Naive thymus-derived CD4-positive, alpha-beta T cell (primary cell): ENCODE data around the gene EFCAB14. TPM values are rescaled to one million over a fixed set of nuclear protein-coding genes. Genes with fewer than 3 reads are reported as not detected.
"Not testable (repeated sequence)": the region's sequence is repeated elsewhere in the genome, so short reads cannot be mapped to it uniquely, and the experiment has no call there.

Experiments used
- ATAC-seq: fragments of 150-1000 bp; cut with Tn5 transposase; 2 replicates; pipeline ENCODE4 v1.10.0; 2021; ENCODE audit warnings: mild to moderate bottlenecking, moderate library complexity
- CTCF ChIA-PET: fragments of 350-600 bp; sonication (Branson Sonifier 250); formaldehyde crosslinking; loops from one replicate; lab custom pipeline; 2021; ENCODE audit warnings: antibody characterized with exemption; lab: Charles Lee
- POLR2A ChIA-PET: fragments of 350-600 bp; sonication (Branson Sonifier 250); formaldehyde crosslinking; loops from one replicate; lab custom pipeline; 2021; ENCODE audit warnings: antibody characterized with exemption, inconsistent platforms; lab: Charles Lee
- DNase-seq, 9 donors: peaks; one replicate each; pipeline versions ENCODE4 v3.0.0 to v3.0.0-alpha.2; 2020 to 2022; ENCODE audit warnings: mixed read lengths in 1 of 9
- H3K27ac ChIP-seq: one replicate; pipeline ENCODE4 v1.7.0; 2013; ENCODE audit warnings: mild to moderate bottlenecking, low read depth, low read length, moderate library complexity
- H3K27me3 ChIP-seq, 2 donors: one replicate each; pipeline ENCODE4 v1.7.0; 2013; ENCODE audit warnings: low read length in 2 of 2, mild to moderate bottlenecking in 2 of 2, moderate library complexity in 2 of 2; ENCODE audit not compliant: control insufficient read depth in 2 of 2, insufficient read depth in 2 of 2
- H3K36me3 ChIP-seq, 3 experiments: 1 replicate in 2 of 3; 2 replicates in 1 of 3; pipeline ENCODE4 v1.7.0; 2013; ENCODE audit warnings: low read length in 3 of 3, mild to moderate bottlenecking in 3 of 3, moderate library complexity in 1 of 3; ENCODE audit not compliant: insufficient read depth in 3 of 3, control insufficient read depth in 2 of 3
- H3K4me1 ChIP-seq, 2 donors: one replicate each; pipeline ENCODE4 v1.7.0; 2013; ENCODE audit warnings: low read length in 2 of 2, mild to moderate bottlenecking in 2 of 2, moderate library complexity in 1 of 2; ENCODE audit not compliant: control insufficient read depth in 2 of 2, insufficient read depth in 2 of 2
- H3K4me3 ChIP-seq: 2 replicates; pipeline ENCODE4 v1.7.0; 2013; ENCODE audit warnings: mild to moderate bottlenecking, low read length
- H3K9me3 ChIP-seq, 3 experiments: 1 replicate in 2 of 3; 2 replicates in 1 of 3; pipeline ENCODE4 v1.7.0; 2013; ENCODE audit warnings: low read length in 3 of 3; ENCODE audit not compliant: control insufficient read depth in 2 of 3
- H3K27ac Mint-ChIP-seq, 9 donors: one replicate each; pipeline ENCODE4 v1.8.0; 2020 to 2022; ENCODE audit warnings: mixed read lengths in 9 of 9, mild to moderate bottlenecking in 8 of 9, moderate library complexity in 5 of 9, inconsistent platforms in 2 of 9
- H3K27me3 Mint-ChIP-seq, 5 donors: one replicate each; pipeline ENCODE4 v1.8.0; 2021 to 2022; ENCODE audit warnings: mixed read lengths in 5 of 5, mild to moderate bottlenecking in 1 of 5
- H3K36me3 Mint-ChIP-seq, 5 donors: one replicate each; pipeline ENCODE4 v1.8.0; 2020 to 2022; ENCODE audit warnings: mixed read lengths in 5 of 5, mild to moderate bottlenecking in 3 of 5, inconsistent platforms in 1 of 5
- H3K4me1 Mint-ChIP-seq, 7 donors: one replicate each; pipeline ENCODE4 v1.8.0; 2020 to 2022; ENCODE audit warnings: mixed read lengths in 7 of 7, mild to moderate bottlenecking in 3 of 7, inconsistent platforms in 1 of 7
- H3K4me3 Mint-ChIP-seq, 10 donors: one replicate each; pipeline ENCODE4 v1.8.0; 2020 to 2022; ENCODE audit warnings: mild to moderate bottlenecking in 10 of 10, mixed read lengths in 10 of 10, moderate library complexity in 6 of 10, inconsistent platforms in 2 of 10
- H3K9me3 Mint-ChIP-seq, 11 donors: one replicate each; pipeline ENCODE4 v1.8.0; 2020 to 2022; ENCODE audit warnings: mixed read lengths in 11 of 11, mild to moderate bottlenecking in 4 of 11, inconsistent platforms in 1 of 11, moderate library complexity in 1 of 11
- intact Hi-C, 2 donors: fragments of 100-400 bp; cut with micrococcal nuclease; formaldehyde crosslinking; loops; one replicate each; pipeline ENCODE4 v1.15.1; 2023
- polyA plus RNA-seq, 2 donors: library from polyadenylated mRNA; unstranded; fragments of 300-500 nt; fragmentation: Illumina TruSeq; gene quantifications; one replicate each; pipeline ENCODE4 v1.2.3, GENCODE V29; 2021
- total RNA-seq, 6 experiments: library from RNA in 5 of 6; stranded (reverse) in 5 of 6; gene quantifications; 1 replicate in 5 of 6; 2 replicates in 1 of 6; pipeline ENCODE4 v1.2.3 and lab custom pipeline; 2021 to 2026

Gene EFCAB14
- total and polyA plus RNA-seq, 7 experiments from 2014 or later: 64.5 to 130 (median 91.2) TPM

GRCh38 chr1:46749404-46749803, 30.5 kb upstream of the EFCAB14 start:
- intact Hi-C loops: no loop called here
- Mint-ChIP-seq H3K9me3 (no peaks in the 10 kb centered on the region), H3K4me3 (no peak overlapping the region), H3K27ac (no peak overlapping the region), H3K27me3 (peaks cover 28 to 64% (median 59%) of the 10 kb centered on the region in 5 donors), H3K36me3 (no peaks in the 10 kb centered on the region), H3K4me1 (no peaks in the 10 kb centered on the region)
- Histone ChIP-seq H3K27ac (no peak overlapping the region), H3K27me3 (peaks cover 0 to 5% of the 10 kb centered on the region in 2 donors), H3K9me3 (no peaks in the 10 kb centered on the region), H3K4me1 (no peaks in the 10 kb centered on the region), H3K4me3 (no peak overlapping the region), H3K36me3 (no peaks in the 10 kb centered on the region)
- DNase-seq (no peak), ATAC-seq (no peak)
- ChIA-PET POLR2A (no interaction called here), CTCF (no interaction called here)

DNA sequence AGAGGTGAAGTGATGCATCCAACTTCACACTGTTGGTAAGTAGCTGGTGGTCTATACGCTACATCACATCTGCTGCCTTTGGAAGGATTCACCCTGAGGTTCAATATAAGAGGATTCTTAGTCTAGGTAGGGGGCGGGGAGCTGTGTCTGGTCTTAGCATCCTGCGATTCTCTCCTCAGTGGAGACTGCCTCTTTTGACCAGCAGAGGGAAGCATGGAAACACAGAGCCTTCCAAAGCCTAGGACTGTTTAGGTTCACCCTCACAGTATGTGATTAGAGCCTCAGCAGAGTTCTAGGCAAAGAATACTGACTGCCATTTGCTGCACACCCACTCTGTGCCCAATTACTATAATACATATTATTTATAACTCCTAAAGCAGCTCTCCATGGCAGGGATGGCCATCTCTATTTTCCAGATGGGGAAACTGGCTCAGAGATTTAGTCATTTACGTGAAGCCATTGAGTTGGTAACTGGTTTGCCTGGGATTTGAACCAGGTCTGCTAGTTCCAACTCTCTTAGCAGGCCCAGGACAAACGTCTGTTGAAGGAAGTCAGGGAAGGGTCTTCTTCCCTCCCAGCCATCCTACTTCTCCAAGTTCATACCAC, 28.9 kb upstream of the EFCAB14 start:
- DNase-seq (no peak), ATAC-seq (peak; percentile 24)
- peaks cover 36 to 69% (median 65%) of the 10 kb centered on the region in 5 donors for H3K27me3 Mint-ChIP-seq
- ChIA-PET CTCF (no interaction called here), POLR2A (no interaction called here)
- no peaks in the 10 kb centered on the region for H3K4me1 ChIP-seq
- no peaks in the 10 kb centered on the region for H3K9me3 ChIP-seq
- no peak overlapping the region for H3K27ac ChIP-seq
- no peaks in the 10 kb centered on the region for H3K36me3 Mint-ChIP-seq
- intact Hi-C loops: no loop called here
- no peaks in the 10 kb centered on the region for H3K9me3 Mint-ChIP-seq
- no peak overlapping the region for H3K4me3 ChIP-seq
- no peak overlapping the region for H3K4me3 Mint-ChIP-seq
- H3K36me3 ChIP-seq: no peaks in the 10 kb centered on the region
- H3K27me3 ChIP-seq: peaks cover 0 to 5% of the 10 kb centered on the region in 2 donors
- H3K27ac Mint-ChIP-seq: no peak overlapping the region
- no peaks in the 10 kb centered on the region for H3K4me1 Mint-ChIP-seq

GRCh38 chr1:46742069-46742468, 23.2 kb upstream of the EFCAB14 start:
- intact Hi-C loops: no loop called here
- Histone ChIP-seq H3K4me1 (no peaks in the 10 kb centered on the region), H3K4me3 (no peak overlapping the region), H3K9me3 (no peaks in the 10 kb centered on the region), H3K27me3 (peaks cover 0 to 5% of the 10 kb centered on the region in 2 donors), H3K36me3 (no peaks in the 10 kb centered on the region), H3K27ac (no peak overlapping the region)
- no peaks in the 10 kb centered on the region for H3K36me3 Mint-ChIP-seq
- no peaks in the 10 kb centered on the region for H3K4me1 Mint-ChIP-seq
- H3K4me3 Mint-ChIP-seq: no peak overlapping the region
- CTCF ChIA-PET: no interaction called here
- ATAC-seq: no peak
- H3K27me3 Mint-ChIP-seq: peaks cover 35 to 55% (median 52%) of the 10 kb centered on the region in 5 donors
- peaks cover 0 to 2% (median 0%) of the 10 kb centered on the region in 11 donors for H3K9me3 Mint-ChIP-seq
- POLR2A ChIA-PET: no interaction called here
- no peak for DNase-seq
- H3K27ac Mint-ChIP-seq: no peak overlapping the region

DNA sequence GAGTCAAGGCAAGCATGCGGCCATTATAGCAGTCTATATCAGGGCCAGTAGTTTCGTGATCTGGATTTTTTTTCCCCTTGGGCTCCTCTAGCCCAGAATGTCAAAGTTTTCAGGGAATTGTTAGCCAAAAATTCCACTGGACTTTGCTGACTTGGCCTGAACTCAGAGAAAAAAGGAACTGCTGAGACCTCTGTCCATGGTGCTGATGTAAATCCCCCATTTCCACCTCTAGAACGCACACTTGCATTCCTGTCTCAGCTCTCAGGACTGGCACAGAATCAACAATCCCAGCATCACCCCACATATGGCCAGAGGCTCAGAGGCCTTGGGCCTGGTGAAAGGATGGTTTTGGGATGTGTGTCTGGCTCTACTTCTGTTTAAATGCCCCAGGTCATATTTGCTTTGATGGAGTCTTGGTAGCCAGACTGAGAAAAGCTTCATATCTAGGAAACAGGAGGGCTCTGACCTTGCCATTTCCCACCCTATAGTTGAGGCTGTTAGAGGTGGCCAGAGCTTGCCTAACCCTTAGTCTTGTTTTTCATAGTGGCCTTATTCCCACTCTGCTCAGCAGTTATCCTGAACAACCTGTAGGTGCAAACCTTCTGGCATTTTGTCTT, 16.9 kb upstream of the EFCAB14 start:
- peak; percentile 61 for ATAC-seq
- peaks cover 18 to 50% (median 27%) of the 10 kb centered on the region in 5 donors for H3K27me3 Mint-ChIP-seq

GRCh38 chr1:46728327-46728873, 9.5 kb upstream of the EFCAB14 start:
- H3K36me3 Mint-ChIP-seq: not testable (repeated sequence)

More for the DNA sequence above, 16.9 kb upstream of the EFCAB14 start:
- H3K4me3 Mint-ChIP-seq: no peak overlapping the region
- CTCF ChIA-PET: no interaction called here
- H3K27ac ChIP-seq: no peak overlapping the region
- POLR2A ChIA-PET: no interaction called here
- peaks cover 0 to 4% (median 0%) of the 10 kb centered on the region in 5 donors for H3K36me3 Mint-ChIP-seq
- intact Hi-C loops: no loop called here
- peak overlapping the region in 1 of 9 donors; percentile 0 for H3K27ac Mint-ChIP-seq
- peaks cover 0 to 33% (median 7%) of the 10 kb centered on the region in 11 donors for H3K9me3 Mint-ChIP-seq
- no peaks in the 10 kb centered on the region for H3K36me3 ChIP-seq
- no peaks in the 10 kb centered on the region for H3K4me1 ChIP-seq
- H3K4me3 ChIP-seq: no peak overlapping the region
- H3K9me3 ChIP-seq: no peaks in the 10 kb centered on the region
- peaks cover 0 to 2% (median 0%) of the 10 kb centered on the region in 7 donors for H3K4me1 Mint-ChIP-seq
- peak in 4 of 9 donors; percentile 14 to 28 (median 21) for DNase-seq
- H3K27me3 ChIP-seq: no peaks in the 10 kb centered on the region

DNA sequence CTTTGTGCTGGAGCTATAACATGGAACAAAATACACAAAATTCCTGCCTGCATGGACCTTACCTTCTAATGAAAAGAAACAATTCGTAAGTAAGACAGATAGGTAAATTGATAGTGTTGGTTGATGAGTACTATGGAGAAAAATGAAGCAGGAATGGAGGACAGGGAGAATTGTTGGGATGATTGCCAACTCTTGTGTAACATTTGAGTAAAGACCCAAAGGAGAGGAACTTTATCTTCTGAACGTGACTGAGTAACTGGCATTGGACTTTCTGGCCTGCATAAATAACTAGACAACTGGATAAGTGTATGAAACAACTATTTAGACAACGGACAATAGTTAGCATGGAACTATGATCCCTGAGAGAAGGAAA, 6.8 kb upstream of the EFCAB14 start:
- H3K9me3 ChIP-seq: no peaks in the 10 kb centered on the region
- H3K27me3 ChIP-seq: no peaks in the 10 kb centered on the region
- Mint-ChIP-seq H3K4me3 (no peak overlapping the region), H3K9me3 (peaks cover 0 to 9% (median 5%) of the 10 kb centered on the region in 11 donors), H3K27me3 (peaks cover 33 to 47% (median 40%) of the 10 kb centered on the region in 5 donors), H3K27ac (no peak overlapping the region), H3K36me3 (no peaks in the 10 kb centered on the region), H3K4me1 (peaks cover 0 to 4% (median 0%) of the 10 kb centered on the region in 7 donors)
- no peak overlapping the region for H3K4me3 ChIP-seq
- CTCF ChIA-PET: interaction anchor here (1.3 to 1.7 kb wide), 6 partner anchors 112 to 281 kb away, joined by 3 to 6 read pairs (median 4); no protein-coding TSS in a partner anchor
- no peak overlapping the region for H3K27ac ChIP-seq
- no peak for ATAC-seq
- no peaks in the 10 kb centered on the region for H3K4me1 ChIP-seq
- DNase-seq: no peak
- intact Hi-C loops: loop anchor here (1.0 to 10.0 kb wide), 6 partner anchors 103 to 319 kb away; no protein-coding TSS in a partner anchor
- H3K36me3 ChIP-seq: no peaks in the 10 kb centered on the region
- POLR2A ChIA-PET: no interaction called here

More at GRCh38 chr1:46728327-46728873, 9.5 kb upstream of the EFCAB14 start:
- H3K9me3 ChIP-seq, H3K27ac ChIP-seq, H3K4me1 Mint-ChIP-seq, H3K27me3 ChIP-seq, CTCF ChIA-PET, H3K4me3 ChIP-seq, H3K36me3 ChIP-seq, H3K27ac Mint-ChIP-seq, DNase-seq, POLR2A ChIA-PET, H3K4me1 ChIP-seq, ATAC-seq, H3K4me3 Mint-ChIP-seq: not testable (repeated sequence)
- Mint-ChIP-seq H3K9me3 (peaks cover 0 to 30% (median 10%) of the 10 kb centered on the region in 11 donors), H3K27me3 (peaks cover 43 to 74% (median 57%) of the 10 kb centered on the region in 5 donors)
- intact Hi-C loops: loop anchor here in 1 of 2 donors (10.0 kb wide), 1 partner anchor 284 kb away; no protein-coding TSS in a partner anchor
